ENCODE results near the gene TTYH3. TPM values are rescaled to one million over a fixed set of nuclear protein-coding genes. Genes with fewer than 3 reads are reported as not detected.

The TTYH3 gene
- total RNA-seq, 1 donor from 2014 or later, result 170 TPM

GRCh38 chr7:2646680-2647571, 15.1 kb downstream of the TTYH3 start:
- H3K27ac Mint-ChIP-seq, result no peak overlapping the region
- no peaks in the 10 kb centered on the region for H3K9me3 Mint-ChIP-seq (ENCODE audit: low read depth)
- no peaks in the 10 kb centered on the region for H3K27me3 Mint-ChIP-seq
- no peak for TF ChIP-seq CTCF (IDR thresholded peaks at IDR 0.05; ENCODE audit: unreplicated experiment)
- DNase-seq (ENCODE audit: low spot score, unreplicated experiment), result no peak
- no peaks in the 10 kb centered on the region for H3K36me3 Mint-ChIP-seq (ENCODE audit: insufficient read depth)
- H3K4me1 Mint-ChIP-seq (ENCODE audit: low read depth), result no peaks in the 10 kb centered on the region
- H3K4me3 Mint-ChIP-seq (ENCODE audit: low read depth), result no peak overlapping the region

GRCh38 chr7:2647594-2648172, 15.9 kb downstream of the TTYH3 start:
- Mint-ChIP-seq H3K36me3 (ENCODE audit: insufficient read depth) (peaks cover 1% of the 10 kb centered on the region), H3K4me3 (ENCODE audit: low read depth) (no peak overlapping the region), H3K4me1 (ENCODE audit: low read depth) (no peaks in the 10 kb centered on the region), H3K27me3 (no peaks in the 10 kb centered on the region), H3K9me3 (ENCODE audit: low read depth) (no peaks in the 10 kb centered on the region), H3K27ac (no peak overlapping the region)
- TF ChIP-seq CTCF (IDR thresholded peaks at IDR 0.05; ENCODE audit: unreplicated experiment), result no peak
- DNase-seq (ENCODE audit: low spot score, unreplicated experiment), result no peak

GRCh38 chr7:2649139-2649838, 17.5 kb downstream of the TTYH3 start:
- Mint-ChIP-seq H3K9me3 (ENCODE audit: low read depth) (no peaks in the 10 kb centered on the region), H3K27ac (peak overlapping the region; percentile 29), H3K27me3 (no peaks in the 10 kb centered on the region), H3K4me3 (ENCODE audit: low read depth) (no peak overlapping the region), H3K4me1 (ENCODE audit: low read depth) (no peaks in the 10 kb centered on the region), H3K36me3 (ENCODE audit: insufficient read depth) (peaks cover 1% of the 10 kb centered on the region)
- no peak for TF ChIP-seq CTCF (IDR thresholded peaks at IDR 0.05; ENCODE audit: unreplicated experiment)
- DNase-seq (ENCODE audit: low spot score, unreplicated experiment), result no peak

GRCh38 chr7:2649991-2650390, 18.2 kb downstream of the TTYH3 start:
- H3K36me3 Mint-ChIP-seq (ENCODE audit: insufficient read depth), result peaks cover 1% of the 10 kb centered on the region
- no peak overlapping the region for H3K4me3 Mint-ChIP-seq (ENCODE audit: low read depth)
- no peaks in the 10 kb centered on the region for H3K4me1 Mint-ChIP-seq (ENCODE audit: low read depth)
- H3K27ac Mint-ChIP-seq, result no peak overlapping the region
- H3K9me3 Mint-ChIP-seq (ENCODE audit: low read depth), result no peaks in the 10 kb centered on the region
- TF ChIP-seq CTCF (IDR thresholded peaks at IDR 0.05; ENCODE audit: unreplicated experiment), result no peak
- H3K27me3 Mint-ChIP-seq, result no peaks in the 10 kb centered on the region
- DNase-seq (ENCODE audit: low spot score, unreplicated experiment), result no peak

GRCh38 chr7:2650451-2650850, 18.7 kb downstream of the TTYH3 start:
- no peak overlapping the region for H3K27ac Mint-ChIP-seq
- no peaks in the 10 kb centered on the region for H3K9me3 Mint-ChIP-seq (ENCODE audit: low read depth)
- no peak for TF ChIP-seq CTCF (IDR thresholded peaks at IDR 0.05; ENCODE audit: unreplicated experiment)

More at GRCh38 chr7:2650451-2650850, 18.7 kb downstream of the TTYH3 start:
- Mint-ChIP-seq H3K27me3 (no peaks in the 10 kb centered on the region), H3K36me3 (ENCODE audit: insufficient read depth) (peaks cover 1% of the 10 kb centered on the region), H3K4me1 (ENCODE audit: low read depth) (no peaks in the 10 kb centered on the region), H3K4me3 (ENCODE audit: low read depth) (no peak overlapping the region)
- DNase-seq (ENCODE audit: low spot score, unreplicated experiment), result no peak

Data from progenitor cell of endocrine pancreas (in vitro differentiated cells).